Prostate gland (tissue), 2 donors: Measurements from ENCODE around the gene COL6A1.

Experiments
- POLR2A ChIP-seq: fragments of 450-650 bp; IDR thresholded peaks from one replicate; pipeline ENCODE4 v1.6.1; 2016; ENCODE audit warnings: antibody characterized with exemption, mild to moderate bottlenecking
- POLR2AphosphoS5 ChIP-seq: sonication (generic); formaldehyde crosslinking; IDR thresholded peaks from one replicate; pipeline ENCODE4 v1.6.1; 2017; ENCODE audit warnings: antibody characterized with exemption
- TF ChIP-seq, protein P1 (sequence below), 4 experiments: fragments of 200-600 bp in 2 of 4; fragments of 450-650 bp in 2 of 4; sonication (generic) in 2 of 4; IDR thresholded peaks; 1 replicate in 3 of 4; 2 replicates in 1 of 4; pipeline ENCODE4 v1.5.1; 2016 to 2019; ENCODE audit warnings: antibody characterized with exemption in 4 of 4, mild to moderate bottlenecking in 2 of 4, moderate library complexity in 2 of 4

DNA sequence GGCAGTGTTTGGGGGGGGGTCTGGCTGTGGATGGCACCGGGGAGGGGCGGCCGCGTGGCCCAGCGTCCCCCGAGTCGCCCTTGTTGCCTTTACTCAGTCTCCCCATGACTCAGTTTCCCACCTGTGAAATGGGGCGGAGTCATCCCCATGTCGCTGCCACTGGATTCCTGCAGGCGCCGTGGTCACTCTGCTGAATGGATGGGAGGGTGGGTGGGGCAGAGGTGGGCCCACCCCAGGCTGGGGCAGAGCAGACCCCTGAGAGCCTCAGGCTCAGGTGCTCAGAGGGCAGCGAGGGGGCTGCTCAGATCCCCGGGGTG is 2.0 kb downstream of the COL6A1 start:
- TF ChIP-seq, protein P1, sequence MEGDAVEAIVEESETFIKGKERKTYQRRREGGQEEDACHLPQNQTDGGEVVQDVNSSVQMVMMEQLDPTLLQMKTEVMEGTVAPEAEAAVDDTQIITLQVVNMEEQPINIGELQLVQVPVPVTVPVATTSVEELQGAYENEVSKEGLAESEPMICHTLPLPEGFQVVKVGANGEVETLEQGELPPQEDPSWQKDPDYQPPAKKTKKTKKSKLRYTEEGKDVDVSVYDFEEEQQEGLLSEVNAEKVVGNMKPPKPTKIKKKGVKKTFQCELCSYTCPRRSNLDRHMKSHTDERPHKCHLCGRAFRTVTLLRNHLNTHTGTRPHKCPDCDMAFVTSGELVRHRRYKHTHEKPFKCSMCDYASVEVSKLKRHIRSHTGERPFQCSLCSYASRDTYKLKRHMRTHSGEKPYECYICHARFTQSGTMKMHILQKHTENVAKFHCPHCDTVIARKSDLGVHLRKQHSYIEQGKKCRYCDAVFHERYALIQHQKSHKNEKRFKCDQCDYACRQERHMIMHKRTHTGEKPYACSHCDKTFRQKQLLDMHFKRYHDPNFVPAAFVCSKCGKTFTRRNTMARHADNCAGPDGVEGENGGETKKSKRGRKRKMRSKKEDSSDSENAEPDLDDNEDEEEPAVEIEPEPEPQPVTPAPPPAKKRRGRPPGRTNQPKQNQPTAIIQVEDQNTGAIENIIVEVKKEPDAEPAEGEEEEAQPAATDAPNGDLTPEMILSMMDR (IDR thresholded peaks at IDR 0.05), result no peak
- TF ChIP-seq POLR2A, result no peak
- no peak for TF ChIP-seq POLR2AphosphoS5
